GM18499 (cell line): Measurements from ENCODE around the gene AKAP11.
A peak's percentile ranks its signal among the peaks of the same experiment; 100 is the strongest.

Source experiments
- ATAC-seq: cut with Tn5 transposase; IDR thresholded peaks from one replicate; pipeline ENCODE4 v1.9.1; 2021; ENCODE audit warnings: moderate number of reproducible peaks; ENCODE audit not compliant: insufficient read depth, unreplicated experiment

AKAP11 gene

DNA sequence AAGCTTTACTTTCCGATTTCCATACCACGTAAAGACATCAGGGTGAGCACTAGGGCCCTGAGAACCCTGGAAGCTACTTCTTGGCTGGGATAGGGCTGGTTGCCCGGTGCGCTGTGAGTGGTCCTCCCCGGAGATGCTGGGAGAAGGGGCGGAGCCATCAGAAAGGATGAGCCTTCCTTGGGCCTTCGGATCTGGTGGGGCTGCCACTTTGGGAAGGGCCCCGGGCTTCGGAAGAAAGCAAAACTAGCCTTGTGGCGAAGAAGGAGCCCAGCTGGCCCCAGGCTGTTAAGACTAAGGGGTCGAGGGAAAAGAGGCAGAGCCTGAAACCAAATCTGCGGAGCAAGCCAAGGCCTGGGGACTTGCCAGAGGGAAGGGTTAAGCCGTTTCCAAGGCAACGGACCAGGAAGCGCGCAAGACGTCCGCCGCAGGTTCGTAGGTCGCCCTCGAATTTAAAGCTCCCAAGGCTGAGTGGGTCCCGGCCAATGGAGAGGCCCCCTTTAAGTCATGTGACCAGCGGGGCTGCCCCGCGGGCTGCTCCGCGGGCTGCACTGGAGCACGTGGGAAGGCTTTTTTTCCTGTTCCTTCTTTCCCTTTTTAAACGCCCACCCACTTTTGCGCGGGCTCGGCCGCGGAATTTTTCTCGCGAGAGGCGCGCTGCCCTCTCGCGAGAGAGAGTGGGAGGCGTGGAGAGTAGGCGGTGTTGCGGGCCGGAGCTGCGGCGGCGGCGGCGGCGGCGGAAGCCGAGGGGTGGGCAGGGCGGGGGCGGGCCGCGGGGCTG is 426 bp upstream of the AKAP11 start:
- peak; percentile 59 for ATAC-seq

DNA sequence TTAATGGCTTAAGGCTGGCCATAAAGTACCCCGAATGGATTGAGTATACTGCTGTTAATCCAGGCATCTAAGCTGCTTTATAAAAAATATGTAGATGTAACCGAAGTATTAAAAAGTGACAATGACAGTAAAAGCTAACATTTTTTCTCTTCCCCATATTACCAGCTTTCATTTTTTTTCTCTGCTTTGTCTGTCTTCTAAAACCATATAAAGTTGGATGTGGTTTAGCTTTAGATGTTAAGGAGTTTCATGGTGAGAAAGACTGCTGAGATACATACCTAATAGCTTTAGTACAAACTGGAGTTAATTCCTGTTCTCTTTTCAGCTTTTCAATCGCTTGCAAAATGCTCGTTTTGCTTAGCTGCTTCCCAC is 838 bp downstream of the AKAP11 start:
- no peak for ATAC-seq

DNA sequence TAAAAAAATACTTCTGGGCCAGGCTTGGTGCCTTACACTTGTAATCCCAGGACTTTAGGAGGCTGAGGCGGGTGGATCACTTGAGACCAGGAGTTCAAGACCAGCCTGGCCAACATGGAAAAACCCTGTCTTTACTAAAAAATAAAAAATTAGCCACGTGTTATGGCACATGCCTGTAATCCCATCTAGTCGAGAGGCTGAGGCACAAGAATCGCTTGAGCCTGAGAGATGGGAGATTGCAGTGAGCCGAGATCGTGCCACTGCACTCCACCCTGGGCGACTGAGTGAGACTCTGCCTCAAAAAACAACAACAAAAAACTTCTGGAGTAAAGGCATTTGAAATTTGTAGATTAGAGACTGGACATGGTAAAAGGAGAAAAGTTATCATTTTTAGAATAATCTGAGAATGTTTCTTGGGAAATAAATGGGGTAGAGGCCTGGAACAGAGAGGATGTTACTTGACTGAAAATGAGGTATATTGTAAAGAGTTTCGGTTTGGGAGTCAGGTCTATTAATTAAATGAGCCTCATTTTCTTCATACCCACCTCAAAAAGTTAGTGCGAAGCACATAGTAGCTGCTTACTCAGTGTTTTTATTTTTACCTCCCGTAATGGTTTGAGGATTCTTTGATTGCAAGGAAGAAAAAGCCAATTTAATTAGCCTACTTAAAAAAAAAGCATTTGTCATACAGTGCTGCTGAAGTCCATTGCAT is 2.6 kb downstream of the AKAP11 start:
- no peak for ATAC-seq

GRCh38 chr13:42275098-42275471 is 3.1 kb downstream of the AKAP11 start:
- ATAC-seq = peak; percentile 31

GRCh38 chr13:42275506-42275905 is 3.6 kb downstream of the AKAP11 start:
- ATAC-seq = no peak

- ATAC-seq = no peak
These were observed 4.7 kb downstream of the AKAP11 start for GRCh38 chr13:42276683-42277082.

DNA sequence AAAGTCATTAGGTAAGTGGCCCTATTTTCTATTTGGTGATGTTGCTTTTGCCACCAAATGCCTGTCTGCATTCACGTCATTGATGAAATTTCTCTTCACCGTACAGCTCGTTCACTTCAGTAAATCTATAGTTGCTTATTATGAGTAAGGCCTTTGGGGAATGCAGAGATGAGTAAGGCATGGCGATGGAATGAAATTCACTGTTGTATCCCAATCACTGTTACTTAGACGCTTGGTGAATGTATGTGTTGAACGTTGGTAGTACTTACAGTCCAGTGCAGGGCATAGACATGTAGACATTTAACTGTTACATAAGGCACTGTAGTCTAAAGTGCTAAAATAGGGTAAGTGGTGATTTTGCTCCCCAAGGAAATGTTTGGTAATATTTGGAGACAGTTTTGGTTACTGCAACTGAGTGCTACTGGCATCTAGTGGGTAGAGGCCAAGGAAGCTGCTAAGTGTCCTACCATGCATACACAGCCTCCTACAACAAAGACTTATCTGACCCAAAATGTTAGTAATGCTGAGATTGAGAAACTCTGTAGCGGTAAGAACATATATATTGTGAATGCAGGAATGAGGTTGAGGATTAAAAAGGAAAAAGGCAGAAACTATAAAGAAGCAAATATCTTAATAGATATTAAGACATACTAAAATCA is 5.8 kb downstream of the AKAP11 start:
- no peak for ATAC-seq

DNA sequence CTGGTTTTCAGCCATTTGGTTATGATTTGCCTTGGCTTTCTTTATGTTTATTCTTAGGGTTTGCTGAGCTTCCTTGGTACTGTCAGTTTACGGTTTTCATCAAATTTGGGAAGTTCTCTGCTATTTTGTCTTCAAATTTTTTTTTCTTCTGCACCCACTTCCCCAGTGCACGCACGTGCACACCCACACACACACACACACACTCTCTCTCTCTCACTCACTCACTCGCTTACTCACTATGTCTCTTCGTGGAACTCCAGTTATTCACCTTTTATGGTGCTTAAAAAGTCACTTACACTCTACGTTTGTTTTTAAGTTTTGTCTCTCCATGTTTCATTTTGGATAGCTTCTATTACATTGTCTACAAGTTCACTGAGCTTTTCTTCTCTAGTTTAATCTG is 7.1 kb downstream of the AKAP11 start:
- ATAC-seq = no peak

- no peak for ATAC-seq
These were observed 8.0 kb downstream of the AKAP11 start for GRCh38 chr13:42279986-42280385.

- no peak for ATAC-seq
These were observed 8.6 kb downstream of the AKAP11 start for GRCh38 chr13:42280537-42280936.

GRCh38 chr13:42283574-42283973 is 11.6 kb downstream of the AKAP11 start:
- ATAC-seq = no peak

DNA sequence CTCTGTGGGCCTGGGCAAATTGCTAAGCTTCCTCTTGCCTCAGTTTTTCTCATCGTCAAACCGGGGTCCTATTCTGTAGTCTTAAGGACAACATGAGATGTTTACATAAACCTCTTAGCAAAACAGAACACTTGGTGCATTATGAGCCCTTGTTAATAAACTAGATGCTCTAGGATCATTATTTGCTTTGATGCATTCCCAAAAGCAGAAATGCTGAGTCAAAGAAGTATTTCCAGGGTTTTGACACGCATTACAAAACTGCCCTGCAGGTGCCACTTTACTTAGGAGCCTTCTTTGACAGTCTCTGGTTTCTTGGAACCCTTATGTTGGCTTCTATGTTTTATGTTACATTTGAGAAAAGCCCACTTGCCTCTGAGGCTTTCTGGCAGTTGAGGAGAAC is 12.1 kb downstream of the AKAP11 start:
- ATAC-seq = no peak

DNA sequence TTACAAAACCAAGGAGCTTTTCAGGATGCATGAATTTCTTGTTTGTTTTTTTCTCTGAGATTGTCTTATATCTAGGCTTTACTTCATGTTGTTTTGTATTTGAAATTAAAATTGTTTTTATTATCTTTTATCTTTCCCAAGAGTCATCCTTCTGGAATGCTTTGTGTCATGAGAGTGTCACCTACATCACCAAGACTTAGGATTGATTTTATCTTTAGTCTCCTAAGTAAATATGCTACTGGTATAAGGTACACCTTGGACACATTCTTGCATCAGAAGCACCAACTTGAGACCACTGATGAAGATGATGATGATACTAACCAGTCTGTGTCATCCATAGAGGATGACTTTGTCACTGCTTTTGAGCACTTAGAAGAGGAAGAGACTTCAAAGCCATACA is 26.4 kb downstream of the AKAP11 start:
- no peak for ATAC-seq

GRCh38 chr13:42305503-42305902 is 33.6 kb downstream of the AKAP11 start:
- ATAC-seq = no peak

DNA sequence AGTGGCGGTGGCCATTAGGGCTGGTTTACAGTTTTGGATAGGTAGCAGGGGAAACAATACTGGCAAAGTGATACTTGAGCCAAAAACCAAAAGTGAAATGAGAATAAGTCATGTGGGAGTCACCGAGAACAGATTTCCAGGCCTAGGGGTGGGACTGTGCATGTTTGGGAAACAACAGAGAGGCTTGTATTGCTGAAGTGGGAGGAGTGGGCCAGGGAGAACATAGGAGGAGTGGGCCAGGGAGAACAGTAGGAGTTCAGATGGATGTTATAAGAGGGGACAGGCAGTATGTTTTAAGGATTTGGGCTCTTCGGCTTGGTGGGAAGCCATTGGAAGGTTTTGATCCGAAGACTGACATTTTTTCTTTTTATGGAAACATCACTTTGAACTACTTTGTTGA is 35.5 kb downstream of the AKAP11 start:
- ATAC-seq = no peak

- no peak for ATAC-seq
These were observed 41.0 kb downstream of the AKAP11 start for GRCh38 chr13:42312817-42313431.

DNA sequence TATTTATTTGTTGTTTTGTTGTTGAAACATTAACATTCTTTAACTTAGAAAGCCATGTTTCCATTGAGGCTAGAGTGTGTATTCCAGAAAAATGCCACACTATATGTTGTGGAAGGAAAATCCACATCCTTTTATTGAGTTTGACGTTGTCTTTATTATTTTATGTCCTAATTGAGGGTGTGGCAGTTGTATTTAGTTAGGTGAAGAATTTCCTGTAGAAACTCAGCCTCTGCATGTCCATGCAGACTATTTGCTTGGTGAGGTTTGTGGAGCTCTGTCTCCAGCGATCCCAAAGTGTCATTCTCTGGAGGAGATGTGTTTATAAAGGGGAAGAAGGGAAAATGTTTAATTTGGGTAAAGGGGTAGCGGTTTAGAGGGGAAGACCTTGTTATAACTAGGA is 46.6 kb downstream of the AKAP11 start:
- no peak for ATAC-seq

DNA sequence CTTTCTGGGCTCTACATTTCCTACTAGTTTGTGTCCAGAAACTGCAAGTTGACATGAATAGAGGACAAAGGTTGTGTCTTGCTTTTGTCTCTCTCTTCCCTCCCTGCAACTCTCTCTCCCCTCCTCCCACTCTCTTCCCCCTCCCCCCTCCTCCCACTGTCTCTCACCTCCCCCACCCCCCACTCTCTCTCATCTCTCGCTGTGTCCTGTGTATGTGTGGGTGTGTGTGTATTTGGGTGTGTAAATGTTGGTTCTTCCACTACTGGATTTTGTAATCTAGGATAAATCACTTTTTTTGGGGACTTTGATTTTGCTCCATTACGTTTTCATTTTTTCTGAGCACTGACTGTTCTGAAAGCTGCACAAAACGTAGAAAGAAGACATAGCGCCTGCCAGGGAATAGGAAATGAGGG is 48.4 kb downstream of the AKAP11 start:
- ATAC-seq = no peak

GRCh38 chr13:42322806-42323205 is 50.9 kb downstream of the AKAP11 start:
- no peak for ATAC-seq

GRCh38 chr13:42324704-42325103 is 52.8 kb downstream of the AKAP11 start:
- ATAC-seq = no peak

DNA sequence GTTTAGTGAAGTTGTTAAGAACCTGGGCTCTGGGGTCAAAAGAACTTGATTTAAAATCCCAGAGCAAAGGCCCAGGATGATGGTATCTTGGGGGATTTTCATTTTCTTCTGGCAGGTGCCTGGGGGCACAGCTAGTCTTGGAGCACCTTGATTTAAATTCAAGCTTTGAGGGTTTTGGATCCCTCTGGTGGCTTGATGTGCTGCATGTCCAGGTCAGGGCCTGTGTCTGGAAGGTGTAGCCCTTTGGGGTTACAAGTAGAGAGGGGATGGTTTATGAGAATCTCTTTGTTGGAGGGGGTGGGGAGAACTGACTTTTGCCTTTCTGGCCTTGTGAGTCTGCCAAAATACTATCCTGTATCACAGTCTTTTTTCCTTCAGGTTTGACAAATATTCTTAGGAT is 55.8 kb downstream of the AKAP11 start:
- ATAC-seq = no peak
